Suprapubic skin (tissue), 4 donors: Measurements from ENCODE around the gene OSMR.

ENCODE experiments used
- POLR2A ChIP-seq, 2 donors: fragments of 450-650 bp; IDR thresholded peaks; one replicate each; pipeline ENCODE4 v1.6.1; 2017; ENCODE audit warnings: antibody characterized with exemption in 2 of 2, mild to moderate bottlenecking in 2 of 2, moderate library complexity in 2 of 2
- POLR2AphosphoS5 ChIP-seq, 3 donors: sonication (generic); formaldehyde crosslinking; IDR thresholded peaks; one replicate each; pipeline ENCODE4 v1.6.1; 2017; ENCODE audit warnings: antibody characterized with exemption in 3 of 3
- TF ChIP-seq, protein P1 (sequence below), 2 donors: fragments of 200-600 bp in 1 of 2; fragments of 450-650 bp in 1 of 2; sonication (generic) in 1 of 2; IDR thresholded peaks; one replicate each; pipeline ENCODE4 v1.5.1; 2016 to 2019; ENCODE audit warnings: antibody characterized with exemption in 2 of 2, mild to moderate bottlenecking in 1 of 2, moderate library complexity in 1 of 2

DNA sequence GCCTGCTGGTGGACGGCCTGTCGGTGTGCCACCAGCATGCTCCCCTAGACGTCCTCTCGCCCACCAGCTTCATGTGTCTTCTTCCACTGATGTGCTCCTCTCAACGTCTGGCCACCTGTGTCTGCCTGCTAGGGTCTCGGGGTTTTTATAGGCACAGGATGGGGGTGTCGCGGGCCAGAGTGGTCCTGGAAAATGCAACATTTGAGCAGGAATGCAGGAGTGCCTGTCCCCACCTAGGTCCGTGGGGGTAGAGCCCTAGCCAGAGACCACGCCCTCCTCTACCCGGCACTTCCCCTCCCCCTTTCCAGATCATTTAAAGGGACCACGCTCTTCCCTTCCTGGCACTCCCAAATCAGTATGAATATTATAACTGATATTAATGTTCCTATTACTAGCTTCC is 48.0 kb upstream of the OSMR start:
- TF ChIP-seq POLR2A (IDR thresholded peaks at IDR 0.05) (no peak), POLR2AphosphoS5 (IDR thresholded peaks at IDR 0.05) (no peak)
- TF ChIP-seq, protein P1, sequence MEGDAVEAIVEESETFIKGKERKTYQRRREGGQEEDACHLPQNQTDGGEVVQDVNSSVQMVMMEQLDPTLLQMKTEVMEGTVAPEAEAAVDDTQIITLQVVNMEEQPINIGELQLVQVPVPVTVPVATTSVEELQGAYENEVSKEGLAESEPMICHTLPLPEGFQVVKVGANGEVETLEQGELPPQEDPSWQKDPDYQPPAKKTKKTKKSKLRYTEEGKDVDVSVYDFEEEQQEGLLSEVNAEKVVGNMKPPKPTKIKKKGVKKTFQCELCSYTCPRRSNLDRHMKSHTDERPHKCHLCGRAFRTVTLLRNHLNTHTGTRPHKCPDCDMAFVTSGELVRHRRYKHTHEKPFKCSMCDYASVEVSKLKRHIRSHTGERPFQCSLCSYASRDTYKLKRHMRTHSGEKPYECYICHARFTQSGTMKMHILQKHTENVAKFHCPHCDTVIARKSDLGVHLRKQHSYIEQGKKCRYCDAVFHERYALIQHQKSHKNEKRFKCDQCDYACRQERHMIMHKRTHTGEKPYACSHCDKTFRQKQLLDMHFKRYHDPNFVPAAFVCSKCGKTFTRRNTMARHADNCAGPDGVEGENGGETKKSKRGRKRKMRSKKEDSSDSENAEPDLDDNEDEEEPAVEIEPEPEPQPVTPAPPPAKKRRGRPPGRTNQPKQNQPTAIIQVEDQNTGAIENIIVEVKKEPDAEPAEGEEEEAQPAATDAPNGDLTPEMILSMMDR (IDR thresholded peaks at IDR 0.05), result no peak
